H1 (cell line): ENCODE data around the gene PSKH1. TPM values are rescaled to one million over a fixed set of nuclear protein-coding genes. Genes with fewer than 3 reads are reported as not detected.

Source experiments
- CTBP2 ChIP-seq: IDR thresholded peaks from 2 replicates; pipeline ENCODE4 v1.7.0; 2011; ENCODE audit warnings: borderline replicate concordance, mild to moderate bottlenecking, moderate library complexity, mixed read lengths, low read length; ENCODE audit not compliant: insufficient read depth, insufficient read length
- EZH2 ChIP-seq: fragments of 200-600 bp; sonication (generic); IDR thresholded peaks from 2 replicates; pipeline ENCODE4 v1.7.1; 2012; ENCODE audit warnings: low read depth, mild to moderate bottlenecking, moderate library complexity, low read length, inconsistent platforms; ENCODE audit not compliant: severe bottlenecking
- GABPA ChIP-seq: IDR thresholded peaks from 2 replicates; pipeline ENCODE4 v1.6.1; 2011; ENCODE audit warnings: mild to moderate bottlenecking, low read length, moderate library complexity, borderline replicate concordance; ENCODE audit not compliant: insufficient read depth
- SP1 ChIP-seq: IDR thresholded peaks from 2 replicates; pipeline ENCODE4 v1.6.1; 2011; ENCODE audit warnings: low read depth, low read length
- SP4 ChIP-seq: IDR thresholded peaks from 2 replicates; pipeline ENCODE4 v1.6.1; 2012; ENCODE audit warnings: low read length, inconsistent platforms
- polyA plus RNA-seq, 7 experiments: library from polyadenylated mRNA; depleted of rRNA in 3 of 7; stranded (reverse) in 5 of 7; unstranded in 2 of 7; fragments of >200 nt in 5 of 7; fragments of 200-250 nt in 2 of 7; gene quantifications; 1 replicate in 5 of 7; 2 replicates in 1 of 7; 4 replicates in 1 of 7; pipeline versions ENCODE4 v1.2.1 to v1.2.3, GENCODE V29; 2011 to 2013; ENCODE audit warnings: missing spikeins in 2 of 7, mixed read lengths in 2 of 7
- total RNA-seq: library from RNA; stranded (reverse); fragmentation: NEBNext Ultra II Directional; extraction: Animal tissue kit (Norgen Biotek cat#: 25700); gene quantifications from 2 replicates; pipeline ENCODE4 v1.2.1, GENCODE V29; 2021

Gene PSKH1
- total and polyA plus RNA-seq, 2 of the 8 experiments (the other 6 are each of a cell fraction or from before 2014, with no cell fraction given), result 24.8 to 51.0 TPM

GRCh38 chr16:67943256-67943618 is 50.2 kb downstream of the PSKH1 start (continued):
- TF ChIP-seq GABPA (no peak), CTBP2 (no peak), EZH2 (no peak), SP4 (no peak), SP1 (no peak)
